ENCODE data around the gene CENPT.

CENPT gene

DNA sequence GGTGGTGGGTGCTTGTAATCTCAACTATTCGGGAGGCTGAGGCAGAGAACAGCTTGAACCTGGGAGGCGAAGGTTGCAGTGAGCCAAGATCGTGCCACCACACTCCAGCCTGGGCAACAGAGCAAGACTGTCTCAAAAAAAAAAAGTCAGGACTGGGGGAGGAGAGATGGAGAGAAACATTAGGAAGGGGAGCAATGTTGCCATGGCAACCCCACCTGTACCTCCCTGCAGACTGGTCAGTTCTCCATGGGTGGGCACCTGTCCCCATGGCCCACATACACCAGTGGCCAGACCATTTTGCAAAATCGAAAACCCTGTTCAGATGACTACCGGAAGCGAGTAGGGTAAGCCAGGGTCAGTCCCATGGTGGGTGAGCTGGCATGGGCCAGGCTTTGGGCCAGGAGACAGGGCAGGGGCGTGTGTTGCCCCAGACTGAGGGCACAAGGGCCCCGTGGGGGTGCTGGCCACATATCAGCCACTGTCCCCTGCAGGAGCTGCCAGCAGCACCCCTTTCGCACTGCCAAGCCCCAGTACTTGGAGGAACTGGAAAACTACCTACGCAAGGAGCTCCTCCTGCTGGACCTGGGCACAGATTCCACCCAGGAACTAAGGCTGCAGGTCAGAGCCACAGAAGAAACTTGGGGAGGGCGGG, 26.8 kb downstream of the CENPT start:
- DNase-seq (ENCODE audit: low read depth), result no peak
- no peak overlapping the region for H3K4me3 ChIP-seq (replicated peaks; ENCODE audit: low read depth, low read length)
- TF ChIP-seq, protein P1, sequence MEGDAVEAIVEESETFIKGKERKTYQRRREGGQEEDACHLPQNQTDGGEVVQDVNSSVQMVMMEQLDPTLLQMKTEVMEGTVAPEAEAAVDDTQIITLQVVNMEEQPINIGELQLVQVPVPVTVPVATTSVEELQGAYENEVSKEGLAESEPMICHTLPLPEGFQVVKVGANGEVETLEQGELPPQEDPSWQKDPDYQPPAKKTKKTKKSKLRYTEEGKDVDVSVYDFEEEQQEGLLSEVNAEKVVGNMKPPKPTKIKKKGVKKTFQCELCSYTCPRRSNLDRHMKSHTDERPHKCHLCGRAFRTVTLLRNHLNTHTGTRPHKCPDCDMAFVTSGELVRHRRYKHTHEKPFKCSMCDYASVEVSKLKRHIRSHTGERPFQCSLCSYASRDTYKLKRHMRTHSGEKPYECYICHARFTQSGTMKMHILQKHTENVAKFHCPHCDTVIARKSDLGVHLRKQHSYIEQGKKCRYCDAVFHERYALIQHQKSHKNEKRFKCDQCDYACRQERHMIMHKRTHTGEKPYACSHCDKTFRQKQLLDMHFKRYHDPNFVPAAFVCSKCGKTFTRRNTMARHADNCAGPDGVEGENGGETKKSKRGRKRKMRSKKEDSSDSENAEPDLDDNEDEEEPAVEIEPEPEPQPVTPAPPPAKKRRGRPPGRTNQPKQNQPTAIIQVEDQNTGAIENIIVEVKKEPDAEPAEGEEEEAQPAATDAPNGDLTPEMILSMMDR (IDR thresholded peaks at IDR 0.05; ENCODE audit: low read length, missing control alignments), result no peak

GRCh38 chr16:67814567-67814966, 32.9 kb downstream of the CENPT start:
- H3K4me3 ChIP-seq (replicated peaks; ENCODE audit: low read depth, low read length), result no peak overlapping the region
- TF ChIP-seq, protein P1 (IDR thresholded peaks at IDR 0.05; ENCODE audit: low read length, missing control alignments), result no peak
- DNase-seq (ENCODE audit: low read depth), result no peak

GRCh38 chr16:67811899-67812298, 35.6 kb downstream of the CENPT start:
- DNase-seq (ENCODE audit: low read depth), result no peak
- no peak overlapping the region for H3K4me3 ChIP-seq (replicated peaks; ENCODE audit: low read depth, low read length)
- TF ChIP-seq, protein P1 (IDR thresholded peaks at IDR 0.05; ENCODE audit: low read length, missing control alignments), result no peak

DNA sequence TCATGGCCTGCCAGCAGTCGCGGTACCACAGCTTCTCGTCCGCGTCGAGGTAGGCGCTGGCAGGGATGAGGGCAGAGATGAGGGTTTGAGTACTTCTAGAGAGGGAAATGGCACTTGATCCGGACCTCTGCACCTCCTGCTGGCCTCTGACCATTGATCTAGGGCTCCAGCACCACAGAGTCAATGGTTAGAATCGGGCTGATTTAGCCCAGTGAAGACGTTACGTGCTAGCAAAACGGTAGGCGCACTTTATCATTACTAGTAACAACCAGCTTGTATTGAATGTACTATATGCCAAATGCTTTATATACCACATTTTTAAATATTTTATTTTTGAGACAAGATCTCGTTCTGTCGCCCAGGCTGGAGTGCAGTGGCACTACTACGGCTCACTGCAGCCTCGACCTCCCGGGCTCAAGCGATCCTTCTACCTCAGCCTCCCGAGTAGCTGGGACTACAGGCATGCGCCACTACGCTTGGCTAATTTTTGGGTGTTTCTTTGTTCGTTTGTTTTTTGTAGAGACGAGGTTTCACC, 40.3 kb downstream of the CENPT start:
- H3K4me3 ChIP-seq (replicated peaks; ENCODE audit: low read depth, low read length), result peak overlapping the region; percentile 96
- no peak for DNase-seq (ENCODE audit: low read depth)
- TF ChIP-seq, protein P1 (IDR thresholded peaks at IDR 0.05; ENCODE audit: low read length, missing control alignments), result peak; percentile 10

DNA sequence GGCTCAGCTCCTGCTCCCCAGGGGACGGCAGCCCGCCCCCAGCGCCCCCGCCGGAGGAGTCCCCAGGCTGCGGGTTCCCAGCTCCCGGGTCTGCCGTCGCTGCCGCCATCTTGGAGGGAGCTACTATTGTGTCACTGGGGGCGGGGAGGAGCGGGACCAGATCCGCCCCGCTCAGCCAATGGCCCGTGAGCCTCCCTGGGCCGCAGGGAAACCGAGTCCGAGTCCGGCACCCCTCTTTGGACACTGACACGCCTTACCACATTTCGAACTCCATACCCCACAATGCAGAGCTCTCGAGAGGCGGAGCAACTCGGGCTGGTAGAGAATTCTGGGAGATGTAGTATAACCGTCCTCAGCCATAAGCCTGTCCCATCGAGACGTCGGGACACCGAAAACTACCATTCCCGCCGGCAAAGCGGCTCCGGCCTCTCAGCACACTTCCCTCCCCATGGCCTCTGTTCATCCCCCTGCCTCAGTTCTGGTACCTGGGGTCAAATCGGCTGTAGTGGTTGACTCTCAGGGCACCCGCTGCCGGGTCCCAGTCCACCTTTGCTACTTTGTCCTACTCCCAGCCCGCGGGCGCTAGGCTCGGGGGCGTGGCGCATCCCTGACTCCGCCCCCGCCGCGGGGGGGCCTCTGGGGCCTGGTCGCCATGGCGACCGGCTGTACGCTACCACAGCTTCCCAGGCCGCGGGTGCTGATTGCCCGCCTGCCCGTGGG, 40.9 kb downstream of the CENPT start, which contains the start of the genes RANBP10 and TSNAXIP1:
Gene RANBP10 (minus strand): TSS at position 133 of the 720 bp plus-strand sequence. CDS start 24 bp downstream, at position 109.
Gene TSNAXIP1 (plus strand): TSS at position 462 of the 720 bp plus-strand sequence. CDS start 261 bp downstream, outside the sequence.
- TF ChIP-seq, protein P1 (IDR thresholded peaks at IDR 0.05; ENCODE audit: low read length, missing control alignments), result no peak
- H3K4me3 ChIP-seq (replicated peaks; ENCODE audit: low read depth, low read length), result peak within 1 kb of the TSS; percentile 96
- DNase-seq (ENCODE audit: low read depth), result peak; percentile 99

GRCh38 chr16:67805718-67806427, 41.6 kb downstream of the CENPT start:
- TF ChIP-seq, protein P1 (IDR thresholded peaks at IDR 0.05; ENCODE audit: low read length, missing control alignments), result no peak
- no peak for DNase-seq (ENCODE audit: low read depth)
- peak overlapping the region; percentile 96 for H3K4me3 ChIP-seq (replicated peaks; ENCODE audit: low read depth, low read length)
